ENCODE data around the gene PTPN6.

The PTPN6 gene

GRCh38 chr12:6941782-6942181, 9.4 kb upstream of the PTPN6 start:
- no peak for DNase-seq (ENCODE audit: low spot score)

GRCh38 chr12:6942331-6942665, 8.9 kb upstream of the PTPN6 start:
- no peak for DNase-seq (ENCODE audit: low spot score)

DNA sequence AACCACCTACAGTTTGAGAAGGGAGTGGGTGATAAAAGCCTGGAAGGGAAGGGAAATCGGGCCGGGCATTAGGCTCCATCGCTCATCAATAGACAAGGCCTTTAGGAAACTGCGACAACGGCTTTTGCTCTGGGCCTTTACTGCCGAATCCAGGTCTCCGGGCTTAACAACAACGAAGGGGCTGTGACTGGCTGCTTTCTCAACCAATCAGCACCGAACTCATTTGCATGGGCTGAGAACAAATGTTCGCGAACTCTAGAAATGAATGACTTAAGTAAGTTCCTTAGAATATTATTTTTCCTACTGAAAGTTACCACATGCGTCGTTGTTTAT, 7.8 kb upstream of the PTPN6 start:
- peak; percentile 89 for DNase-seq (ENCODE audit: low spot score)

GRCh38 chr12:6943722-6944380, 7.3 kb upstream of the PTPN6 start, which contains the start of the genes C12orf57 and RNU7-1:
Gene C12orf57 (plus strand): TSS chr12:6944022. CDS start chr12:6944122, 100 bp downstream.
Gene RNU7-1 (plus strand): TSS chr12:6943816.
- DNase-seq (ENCODE audit: low spot score), result peak; percentile 86

GRCh38 chr12:6944381-6945186, 6.6 kb upstream of the PTPN6 start:
- DNase-seq (ENCODE audit: low spot score), result peak; percentile 85

DNA sequence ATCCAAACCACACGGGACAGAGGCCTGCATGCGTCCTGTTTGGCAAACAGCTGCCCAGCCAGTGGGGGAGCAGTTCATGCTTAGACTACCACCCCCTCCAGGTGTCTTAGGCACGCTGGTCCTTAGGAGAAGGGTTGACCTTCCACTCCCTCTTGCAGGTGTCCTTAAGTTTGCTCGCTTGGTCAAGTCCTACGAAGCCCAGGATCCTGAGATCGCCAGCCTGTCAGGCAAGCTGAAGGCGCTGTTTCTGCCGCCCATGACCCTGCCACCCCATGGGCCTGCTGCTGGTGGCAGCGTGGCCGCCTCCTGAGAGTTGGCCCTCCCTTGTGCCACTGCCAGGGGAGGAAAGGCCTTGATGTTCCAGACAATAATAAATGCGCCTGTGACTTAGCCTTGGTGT, 5.5 kb upstream of the PTPN6 start:
- DNase-seq (ENCODE audit: low spot score), result no peak

GRCh38 chr12:6946033-6946919, 4.9 kb upstream of the PTPN6 start:
- DNase-seq (ENCODE audit: low spot score), result no peak

- no peak for DNase-seq (ENCODE audit: low spot score)
Measured at GRCh38 chr12:6946920-6947374, 4.2 kb upstream of the PTPN6 start.

DNA sequence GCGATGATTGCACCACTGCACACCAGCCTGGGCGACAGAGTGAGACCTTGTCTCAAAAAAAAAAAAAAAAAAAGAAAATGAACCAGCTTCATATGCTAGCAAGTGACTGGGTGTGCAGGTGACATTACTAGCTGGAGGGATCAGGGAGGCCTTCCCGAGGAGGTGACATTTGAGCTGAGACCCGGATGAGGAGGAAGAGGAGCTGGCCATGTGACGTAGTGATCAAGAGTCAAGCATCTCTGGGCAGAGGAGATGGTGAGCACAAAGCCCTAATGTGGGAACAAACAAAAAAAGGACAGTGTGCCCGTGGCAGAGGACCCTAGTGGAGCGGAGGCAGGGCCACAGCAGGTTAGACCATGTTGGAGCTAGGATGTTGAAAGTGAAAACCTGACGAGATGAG, 3.5 kb upstream of the PTPN6 start:
- no peak for DNase-seq (ENCODE audit: low spot score)

GRCh38 chr12:6948873-6949594, 2.1 kb upstream of the PTPN6 start:
- peak; percentile 57 for DNase-seq (ENCODE audit: low spot score)

DNA sequence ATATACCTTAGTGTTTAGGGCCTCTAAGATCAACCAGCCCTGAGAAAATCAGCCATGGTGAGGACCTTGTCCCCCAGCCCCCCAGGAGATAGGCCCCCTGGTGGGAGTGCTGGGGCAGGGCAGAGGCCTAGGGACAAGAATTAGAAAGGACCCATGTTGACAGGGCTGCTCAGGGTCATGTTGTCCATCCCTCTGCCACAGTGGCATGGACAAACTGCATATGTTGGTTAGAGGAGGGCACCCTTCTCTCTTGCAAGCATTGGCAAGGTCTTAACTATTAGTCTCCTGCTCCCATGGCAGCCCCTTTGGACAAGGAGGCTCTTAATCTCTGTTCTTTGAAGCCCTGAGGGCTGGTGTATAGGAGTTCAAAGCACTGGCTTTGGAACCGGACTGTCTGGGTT, 755 bp upstream of the PTPN6 start:
- DNase-seq (ENCODE audit: low spot score), result no peak

DNA sequence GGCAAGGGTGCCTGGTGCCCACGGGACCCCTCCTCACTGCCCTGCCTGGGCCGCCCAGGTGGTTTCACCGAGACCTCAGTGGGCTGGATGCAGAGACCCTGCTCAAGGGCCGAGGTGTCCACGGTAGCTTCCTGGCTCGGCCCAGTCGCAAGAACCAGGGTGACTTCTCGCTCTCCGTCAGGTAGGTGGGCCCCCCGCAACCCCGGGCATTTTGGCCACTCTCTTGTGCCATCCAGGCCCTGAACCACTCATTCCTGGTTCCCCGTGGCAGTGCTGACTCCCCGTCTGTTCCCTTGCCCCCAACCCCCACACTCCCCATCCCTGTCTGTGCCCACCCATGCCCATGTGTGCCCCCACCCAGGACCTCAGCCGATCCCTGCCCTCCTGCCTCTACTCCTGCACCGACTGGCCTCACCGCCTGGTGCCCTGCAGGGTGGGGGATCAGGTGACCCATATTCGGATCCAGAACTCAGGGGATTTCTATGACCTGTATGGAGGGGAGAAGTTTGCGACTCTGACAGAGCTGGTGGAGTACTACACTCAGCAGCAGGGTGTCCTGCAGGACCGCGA, 480 bp downstream of the PTPN6 start:
- no peak for DNase-seq (ENCODE audit: low spot score)

DNA sequence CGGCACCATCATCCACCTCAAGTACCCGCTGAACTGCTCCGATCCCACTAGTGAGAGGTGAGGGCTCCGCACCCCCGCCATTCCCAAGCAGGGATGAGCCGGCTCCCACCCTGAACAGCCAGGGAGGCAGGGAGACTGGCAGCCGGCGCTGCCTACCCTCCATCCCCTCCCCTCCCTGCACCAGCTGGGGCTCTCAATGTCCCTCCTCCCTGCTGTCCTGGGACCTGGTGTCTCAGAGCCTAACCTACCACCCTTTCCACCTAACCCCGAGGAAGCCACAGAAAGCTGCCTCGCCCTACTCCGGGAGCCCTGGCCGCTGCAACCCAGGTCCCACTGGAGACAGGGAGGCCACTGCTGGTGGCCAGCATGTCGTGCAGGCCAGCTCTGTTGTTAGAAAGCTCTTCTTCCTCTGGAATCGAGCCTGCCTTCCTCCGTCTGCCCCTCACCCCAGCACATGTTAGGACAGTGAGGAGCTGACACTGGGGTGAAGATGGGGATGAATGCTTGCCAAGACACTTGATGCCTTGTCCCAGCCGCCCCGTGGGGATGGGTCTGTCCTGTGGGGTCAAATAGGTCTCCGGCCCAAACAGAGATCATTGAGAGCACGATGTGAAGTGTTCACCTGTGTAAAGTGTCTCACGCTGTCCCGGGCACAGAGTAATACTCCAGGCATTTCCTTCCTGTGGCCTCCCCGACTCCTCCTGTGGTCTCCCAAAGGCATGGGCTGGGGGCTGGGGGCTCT, 1.1 kb downstream of the PTPN6 start:
- DNase-seq (ENCODE audit: low spot score), result no peak

DNA sequence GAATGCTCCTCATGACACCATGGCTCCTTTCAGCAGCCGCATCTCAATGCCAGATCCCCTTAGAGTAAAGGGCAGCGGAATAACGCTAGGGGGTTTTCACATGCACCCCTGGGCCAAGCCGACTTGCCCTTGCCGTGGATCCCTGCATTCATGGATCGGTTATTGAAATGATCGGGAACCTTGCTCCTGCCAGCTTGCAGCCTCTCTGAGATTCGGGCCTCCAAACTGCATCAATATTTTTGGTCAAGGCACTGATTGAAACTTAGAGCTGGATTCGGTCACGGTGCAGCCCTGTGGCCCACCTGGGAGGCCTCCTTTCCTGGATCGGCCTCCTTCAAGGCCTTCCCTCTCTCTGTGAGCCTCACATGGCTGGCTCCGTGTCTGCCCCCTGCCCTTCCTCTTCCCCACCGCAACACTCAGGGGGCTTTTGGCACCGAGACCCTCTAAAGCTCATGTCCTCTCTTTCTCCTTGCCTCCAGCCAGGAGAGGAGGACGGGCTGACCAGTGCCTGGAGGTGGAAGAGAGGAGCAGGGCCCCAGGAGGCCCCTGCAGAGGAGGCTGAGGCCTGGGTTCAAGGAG, 1.8 kb downstream of the PTPN6 start:
- no peak for DNase-seq (ENCODE audit: low spot score)

DNA sequence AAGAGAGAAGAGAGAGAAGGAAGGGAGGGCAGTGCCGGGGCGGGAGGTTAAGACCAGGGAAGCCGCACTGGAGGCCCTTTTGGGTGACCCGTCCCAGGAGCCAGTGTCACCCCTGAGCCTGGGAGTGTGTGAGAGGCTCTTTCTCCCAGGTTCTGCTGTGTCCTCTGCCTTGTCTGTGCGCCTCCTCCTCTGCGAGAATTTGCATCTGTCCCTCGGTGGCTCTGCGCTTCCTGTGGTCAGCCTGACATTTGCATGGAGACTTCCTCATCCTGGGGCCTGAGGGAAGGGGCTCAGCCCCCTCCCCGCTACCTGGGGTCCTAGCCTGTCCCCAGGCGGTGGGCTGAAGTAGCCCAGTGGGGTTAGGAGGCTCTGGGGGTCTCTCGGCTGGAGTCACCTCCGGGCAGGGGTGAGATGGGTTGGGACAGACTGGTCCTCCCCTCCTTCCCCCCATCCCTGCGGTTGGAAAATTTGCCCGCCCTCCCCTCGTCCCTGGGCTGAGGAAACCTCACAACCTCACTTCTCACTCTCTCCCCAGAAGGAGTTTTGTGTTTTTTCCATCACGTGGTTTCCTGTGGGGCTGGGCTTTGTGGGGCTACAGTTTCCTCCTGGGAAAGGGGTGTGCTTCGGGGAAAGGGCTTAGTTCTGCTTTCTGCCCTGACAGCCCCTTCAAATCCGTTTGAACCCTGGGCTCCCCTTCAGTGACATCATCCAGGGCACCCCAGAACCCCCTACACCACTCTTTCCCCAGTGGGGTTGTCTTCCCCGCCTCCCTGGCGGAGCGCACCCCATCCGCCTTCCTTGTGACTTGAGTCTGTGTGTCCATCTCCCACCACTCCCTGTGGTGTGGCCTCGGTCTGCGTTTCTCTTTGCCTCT, 2.5 kb downstream of the PTPN6 start:
- no peak for DNase-seq (ENCODE audit: low spot score)

GRCh38 chr12:6954316-6955107, 3.4 kb downstream of the PTPN6 start:
- DNase-seq (ENCODE audit: low spot score), result no peak

DNA sequence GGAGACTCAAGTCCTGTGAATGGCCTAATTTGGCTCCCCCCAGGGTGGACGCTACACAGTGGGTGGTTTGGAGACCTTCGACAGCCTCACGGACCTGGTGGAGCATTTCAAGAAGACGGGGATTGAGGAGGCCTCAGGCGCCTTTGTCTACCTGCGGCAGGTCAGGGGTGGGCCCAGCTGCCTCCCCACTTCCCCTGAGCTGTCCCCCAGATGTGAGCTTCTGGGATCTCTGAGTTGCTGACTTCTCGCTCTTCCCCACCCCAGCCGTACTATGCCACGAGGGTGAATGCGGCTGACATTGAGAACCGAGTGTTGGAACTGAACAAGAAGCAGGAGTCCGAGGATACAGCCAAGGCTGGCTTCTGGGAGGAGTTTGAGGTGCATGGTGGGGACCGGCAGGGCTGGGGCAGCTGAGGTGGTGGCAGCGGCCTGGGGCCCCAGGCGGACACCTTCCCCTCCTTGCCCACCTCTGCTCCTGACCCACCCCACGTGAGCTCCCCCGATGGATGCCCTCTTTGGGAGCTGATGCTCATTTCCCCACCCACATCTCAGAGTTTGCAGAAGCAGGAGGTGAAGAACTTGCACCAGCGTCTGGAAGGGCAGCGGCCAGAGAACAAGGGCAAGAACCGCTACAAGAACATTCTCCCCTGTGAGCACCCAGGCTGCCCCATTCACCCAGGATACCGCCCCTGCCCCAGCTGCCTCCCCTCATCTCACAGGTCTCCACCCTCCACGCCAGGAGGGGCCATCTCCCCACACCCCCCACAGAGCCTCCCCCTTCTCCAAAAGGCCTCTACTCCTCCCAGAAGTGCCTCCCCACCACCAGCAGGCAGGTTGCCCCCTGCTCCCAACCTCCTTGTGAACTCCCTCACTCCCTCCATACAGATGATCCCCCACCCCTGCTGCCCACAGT, 4.2 kb downstream of the PTPN6 start:
- DNase-seq (ENCODE audit: low spot score), result no peak
